Parathyroid adenoma (tissue), 2 donors: ENCODE measurements around the gene STX18.

Source experiments
- H2AFZ ChIP-seq: fragments of 300-600 bp; sonication (generic); one replicate; pipeline ENCODE4 v1.7.0; 2017; ENCODE audit warnings: antibody characterized with exemption, mild to moderate bottlenecking
- H3K27ac ChIP-seq: fragments of 300-600 bp; sonication (generic); one replicate; pipeline ENCODE4 v1.7.0; 2017
- H3K27me3 ChIP-seq: fragments of 300-600 bp; sonication (generic); one replicate; pipeline ENCODE4 v1.7.0; 2017; ENCODE audit warnings: low read length; ENCODE audit not compliant: control insufficient read depth, insufficient read depth
- H3K36me3 ChIP-seq: fragments of 300-600 bp; sonication (generic); one replicate; pipeline ENCODE4 v1.7.0; 2017; ENCODE audit warnings: low read length; ENCODE audit not compliant: control insufficient read depth, insufficient read depth
- H3K4me1 ChIP-seq: fragments of 300-600 bp; sonication (generic); one replicate; pipeline ENCODE4 v1.7.0; 2017; ENCODE audit warnings: control low read depth
- H3K4me2 ChIP-seq: fragments of 300-600 bp; sonication (generic); one replicate; pipeline ENCODE4 v1.7.0; 2017; ENCODE audit warnings: low read length
- H3K4me3 ChIP-seq: fragments of 300-600 bp; sonication (generic); one replicate; pipeline ENCODE4 v1.7.0; 2017; ENCODE audit warnings: low read depth, low read length
- H3K79me2 ChIP-seq: fragments of 300-600 bp; sonication (generic); one replicate; pipeline ENCODE4 v1.7.0; 2017; ENCODE audit warnings: control low read depth
- H3K9ac ChIP-seq: fragments of 300-600 bp; sonication (generic); one replicate; pipeline ENCODE4 v1.7.0; 2017; ENCODE audit warnings: mild to moderate bottlenecking
- H3K9me3 ChIP-seq: fragments of 300-600 bp; sonication (generic); one replicate; pipeline ENCODE4 v1.7.0; 2017; ENCODE audit warnings: low read length; ENCODE audit not compliant: control insufficient read depth
- CTCF ChIP-seq: fragments of 300-600 bp; sonication (generic); IDR thresholded peaks from one replicate; pipeline ENCODE4 v1.7.0; 2017; ENCODE audit warnings: antibody characterized with exemption, mild to moderate bottlenecking
- donor health status: primary hyperparathyroidism.

STX18 gene

GRCh38 chr4:4419896-4420295 lies 122.0 kb downstream of the STX18 start:
- Histone ChIP-seq H3K27ac (no peak overlapping the region), H3K79me2 (no peaks in the 10 kb centered on the region), H3K4me1 (no peaks in the 10 kb centered on the region)

GRCh38 chr4:4418676-4419390 lies 123.0 kb downstream of the STX18 start:
- H3K4me1 ChIP-seq = no peaks in the 10 kb centered on the region
- no peak overlapping the region for H3K4me3 ChIP-seq
- H3K79me2 ChIP-seq = no peaks in the 10 kb centered on the region
- no peaks in the 10 kb centered on the region for H3K9me3 ChIP-seq
- H3K36me3 ChIP-seq = no peaks in the 10 kb centered on the region
- no peak overlapping the region for H3K9ac ChIP-seq
- H3K4me2 ChIP-seq = no peak overlapping the region
- H3K27ac ChIP-seq = no peak overlapping the region
- no peak overlapping the region for H2AFZ ChIP-seq
- no peak for TF ChIP-seq CTCF
- H3K27me3 ChIP-seq = no peaks in the 10 kb centered on the region

More at GRCh38 chr4:4419896-4420295, 122.0 kb downstream of the STX18 start:
- Histone ChIP-seq H2AFZ (no peak overlapping the region), H3K9ac (no peak overlapping the region), H3K27me3 (no peaks in the 10 kb centered on the region), H3K36me3 (no peaks in the 10 kb centered on the region), H3K9me3 (no peaks in the 10 kb centered on the region), H3K4me2 (no peak overlapping the region), H3K4me3 (no peak overlapping the region)
- no peak for TF ChIP-seq CTCF

GRCh38 chr4:4417886-4418285 lies 124.0 kb downstream of the STX18 start:
- Histone ChIP-seq H3K79me2 (no peaks in the 10 kb centered on the region), H3K9me3 (no peaks in the 10 kb centered on the region), H3K4me3 (no peak overlapping the region), H2AFZ (no peak overlapping the region), H3K27me3 (no peaks in the 10 kb centered on the region), H3K4me2 (no peak overlapping the region), H3K9ac (no peak overlapping the region), H3K4me1 (no peaks in the 10 kb centered on the region), H3K36me3 (no peaks in the 10 kb centered on the region), H3K27ac (no peak overlapping the region)
- TF ChIP-seq CTCF = no peak

- no peak for TF ChIP-seq CTCF
- Histone ChIP-seq H3K27ac (no peak overlapping the region), H2AFZ (no peak overlapping the region), H3K9me3 (no peaks in the 10 kb centered on the region), H3K27me3 (no peaks in the 10 kb centered on the region), H3K79me2 (no peaks in the 10 kb centered on the region), H3K9ac (no peak overlapping the region), H3K4me2 (no peak overlapping the region), H3K4me1 (no peaks in the 10 kb centered on the region), H3K4me3 (no peak overlapping the region), H3K36me3 (no peaks in the 10 kb centered on the region)
These were observed 124.9 kb downstream of the STX18 start for GRCh38 chr4:4416981-4417380.
